HG03520 (cell line): Measurements from ENCODE around the gene MEIKIN.

Experiments used
- ATAC-seq: cut with Tn5 transposase; IDR thresholded peaks from one replicate; pipeline ENCODE4 v1.9.1; 2021; ENCODE audit warnings: mild to moderate bottlenecking, moderate library complexity; ENCODE audit not compliant: unreplicated experiment

The MEIKIN gene

GRCh38 chr5:131776450-131776849, 169.0 kb downstream of the MEIKIN start:
- no peak for ATAC-seq

- ATAC-seq = no peak
These were observed 170.7 kb downstream of the MEIKIN start for GRCh38 chr5:131774652-131775367.

- ATAC-seq = no peak
These were observed 171.7 kb downstream of the MEIKIN start for GRCh38 chr5:131773805-131774204.

- ATAC-seq = no peak
These were observed 173.8 kb downstream of the MEIKIN start for GRCh38 chr5:131771692-131772091.

GRCh38 chr5:131769961-131770360, 175.5 kb downstream of the MEIKIN start:
- ATAC-seq = no peak

- no peak for ATAC-seq
These were observed 176.1 kb downstream of the MEIKIN start for GRCh38 chr5:131769336-131769735.

GRCh38 chr5:131767891-131768290, 177.6 kb downstream of the MEIKIN start:
- no peak for ATAC-seq

- no peak for ATAC-seq
These were observed 178.8 kb downstream of the MEIKIN start for GRCh38 chr5:131766689-131767088.

- no peak for ATAC-seq
These were observed 180.2 kb downstream of the MEIKIN start for GRCh38 chr5:131765261-131765660.

- no peak for ATAC-seq
These were observed 181.5 kb downstream of the MEIKIN start for GRCh38 chr5:131763968-131764367.

- ATAC-seq = no peak
These were observed 184.7 kb downstream of the MEIKIN start for GRCh38 chr5:131760793-131761192.

- no peak for ATAC-seq
These were observed 185.8 kb downstream of the MEIKIN start for GRCh38 chr5:131759704-131760103.

GRCh38 chr5:131758520-131758900, 187.0 kb downstream of the MEIKIN start:
- peak; percentile 35 for ATAC-seq

- ATAC-seq = peak; percentile 53
These were observed 187.5 kb downstream of the MEIKIN start for GRCh38 chr5:131757830-131758519.
